22Rv1 (cell line): Measurements from ENCODE around the gene GPR176.

ENCODE experiments used
- ZFX ChIP-seq: fragments of 450-650 bp; IDR thresholded peaks from 2 replicates; pipeline ENCODE4 v1.6.1; 2017; ENCODE audit warnings: antibody characterized with exemption, borderline replicate concordance
- TF ChIP-seq, protein P1 (sequence below): fragments of 450-650 bp; IDR thresholded peaks from 2 replicates; pipeline ENCODE4 v1.5.1; 2017; ENCODE audit warnings: mild to moderate bottlenecking

DNA sequence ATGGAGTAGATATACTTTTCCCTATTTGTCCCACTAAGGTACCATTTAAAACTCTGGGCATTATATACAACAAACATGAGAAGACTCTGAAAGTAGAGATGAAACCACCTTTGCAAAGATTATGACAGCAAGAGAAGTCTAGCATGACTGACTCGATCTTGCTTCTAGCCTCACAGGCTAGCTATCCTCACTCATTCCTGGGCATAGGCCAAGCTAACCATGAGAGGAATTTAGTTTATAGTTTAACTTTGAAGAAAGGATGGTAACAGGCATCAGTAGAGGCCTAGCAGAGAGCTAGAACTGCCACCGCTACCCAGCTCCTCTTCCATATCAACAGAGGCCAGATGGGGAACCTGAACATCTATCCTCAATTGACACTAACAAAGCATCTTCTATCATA, 74.0 kb downstream of the GPR176 start:
- TF ChIP-seq, protein P1, sequence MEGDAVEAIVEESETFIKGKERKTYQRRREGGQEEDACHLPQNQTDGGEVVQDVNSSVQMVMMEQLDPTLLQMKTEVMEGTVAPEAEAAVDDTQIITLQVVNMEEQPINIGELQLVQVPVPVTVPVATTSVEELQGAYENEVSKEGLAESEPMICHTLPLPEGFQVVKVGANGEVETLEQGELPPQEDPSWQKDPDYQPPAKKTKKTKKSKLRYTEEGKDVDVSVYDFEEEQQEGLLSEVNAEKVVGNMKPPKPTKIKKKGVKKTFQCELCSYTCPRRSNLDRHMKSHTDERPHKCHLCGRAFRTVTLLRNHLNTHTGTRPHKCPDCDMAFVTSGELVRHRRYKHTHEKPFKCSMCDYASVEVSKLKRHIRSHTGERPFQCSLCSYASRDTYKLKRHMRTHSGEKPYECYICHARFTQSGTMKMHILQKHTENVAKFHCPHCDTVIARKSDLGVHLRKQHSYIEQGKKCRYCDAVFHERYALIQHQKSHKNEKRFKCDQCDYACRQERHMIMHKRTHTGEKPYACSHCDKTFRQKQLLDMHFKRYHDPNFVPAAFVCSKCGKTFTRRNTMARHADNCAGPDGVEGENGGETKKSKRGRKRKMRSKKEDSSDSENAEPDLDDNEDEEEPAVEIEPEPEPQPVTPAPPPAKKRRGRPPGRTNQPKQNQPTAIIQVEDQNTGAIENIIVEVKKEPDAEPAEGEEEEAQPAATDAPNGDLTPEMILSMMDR: no peak
- TF ChIP-seq ZFX: no peak
